H1 (cell line): ENCODE results near the gene LBX1. TPM values are rescaled to one million over a fixed set of nuclear protein-coding genes. Genes with fewer than 3 reads are reported as not detected.

Source experiments
- CTCF ChIA-PET: fragments of 300-600 bp; sonication (Branson Sonifier 250); formaldehyde crosslinking; loops from one replicate; lab custom pipeline; 2021; ENCODE audit not compliant: partially characterized antibody; lab: Charles Lee
- POLR2A ChIA-PET: fragments of 300-600 bp; sonication (Branson Sonifier 250); formaldehyde crosslinking; loops from one replicate; lab custom pipeline; 2021; ENCODE audit warnings: inconsistent platforms; ENCODE audit not compliant: partially characterized antibody; lab: Charles Lee
- DNase-seq, 2 experiments: peaks; one replicate each; pipeline versions ENCODE4 v3.0.0 to v3.0.0-alpha.2; 2010 to 2022; ENCODE audit warnings: low spot score in 2 of 2, low read depth in 1 of 2, mixed read lengths in 1 of 2
- FAIRE-seq: peaks from 2 replicates; lab custom pipeline; 2011; peaks lifted over from hg19 to GRCh38; lab: Jason Lieb, UNC
- H2AFZ ChIP-seq: 2 replicates; pipeline ENCODE4 v1.8.1; 2012; ENCODE audit warnings: low read length, inconsistent platforms
- H2AK5ac ChIP-seq: 2 replicates; pipeline ENCODE4 v1.6.1; 2013; ENCODE audit warnings: low read depth, low read length
- H2BK120ac ChIP-seq: replicated peaks from 2 replicates; pipeline ENCODE3; 2013; ENCODE audit warnings: low read depth, low read length, inconsistent platforms
- H2BK12ac ChIP-seq: 2 replicates; pipeline ENCODE4 v1.6.1; 2013; ENCODE audit warnings: low read depth, low read length
- H2BK15ac ChIP-seq: 2 replicates; pipeline ENCODE4 v1.6.1; 2013; ENCODE audit warnings: low read length
- H2BK20ac ChIP-seq: 2 replicates; pipeline ENCODE4 v1.6.1; 2013; ENCODE audit warnings: low read length
- H2BK5ac ChIP-seq: 2 replicates; pipeline ENCODE4 v1.6.1; 2013; ENCODE audit warnings: low read depth, low read length
- H3K14ac ChIP-seq: 2 replicates; pipeline ENCODE4 v1.6.1; 2013; ENCODE audit warnings: inconsistent platforms; ENCODE audit not compliant: insufficient read length
- H3K18ac ChIP-seq: 2 replicates; pipeline ENCODE4 v1.6.1; 2013; ENCODE audit warnings: low read length; ENCODE audit errors: extremely low read depth
- H3K23ac ChIP-seq: 2 replicates; pipeline ENCODE4 v1.6.1; 2013; ENCODE audit warnings: inconsistent platforms; ENCODE audit not compliant: insufficient read length
- H3K23me2 ChIP-seq: 2 replicates; pipeline ENCODE4 v1.6.1; 2013; ENCODE audit warnings: low read depth, low read length
- H3K27ac ChIP-seq: 2 replicates; pipeline ENCODE4 v1.6.1; 2011; ENCODE audit warnings: low read depth, low read length, inconsistent platforms
- H3K27me3 ChIP-seq, 4 experiments: replicated peaks in 1 of 4; 1 replicate in 1 of 4; 2 replicates in 3 of 4; pipeline versions ENCODE4 v1.6.1 to v1.8.1; 2011 to 2013; ENCODE audit warnings: low read length in 3 of 4, mild to moderate bottlenecking in 3 of 4, inconsistent platforms in 2 of 4, mixed read lengths in 2 of 4, moderate library complexity in 1 of 4; ENCODE audit not compliant: control insufficient read depth in 3 of 4, insufficient read depth in 3 of 4; ENCODE audit errors: extremely low read depth in 1 of 4
- H3K36me3 ChIP-seq, 4 experiments: 2 replicates each; pipeline versions ENCODE4 v1.6.1 to v1.8.1; 2011 to 2013; ENCODE audit warnings: mild to moderate bottlenecking in 4 of 4, low read length in 3 of 4, moderate library complexity in 2 of 4, control low read depth in 1 of 4, inconsistent platforms in 1 of 4; ENCODE audit not compliant: insufficient read depth in 4 of 4, control insufficient read depth in 2 of 4
- H3K4ac ChIP-seq: replicated peaks from 2 replicates; pipeline ENCODE3; 2013; ENCODE audit warnings: low read length, low read depth, mixed read lengths, inconsistent platforms; ENCODE audit not compliant: insufficient read length
- H3K4me1 ChIP-seq, 4 experiments: replicated peaks in 1 of 4; 1 replicate in 1 of 4; 2 replicates in 3 of 4; pipeline versions ENCODE4 v1.6.1 to v1.8.1; 2011 to 2013; ENCODE audit warnings: low read length in 3 of 4, inconsistent platforms in 2 of 4, mixed read lengths in 1 of 4; ENCODE audit not compliant: insufficient read depth in 4 of 4, control insufficient read depth in 3 of 4
- H3K4me2 ChIP-seq, 2 experiments: 2 replicates each; pipeline versions ENCODE4 v1.6.1 to v1.8.1; 2011 to 2013; ENCODE audit warnings: low read depth in 2 of 2, low read length in 2 of 2, control low read depth in 1 of 2, inconsistent platforms in 1 of 2, mild to moderate bottlenecking in 1 of 2; ENCODE audit not compliant: insufficient read depth in 1 of 2
- H3K4me3 ChIP-seq, 4 experiments: fragments of 200-600, 300-600 bp in 1 of 4; sonication (generic), shearing (Covaris generic), sonication (Bioruptor Twin) in 1 of 4; 2 replicates each; pipeline versions ENCODE4 v1.5.1 to v1.8.1; 2011 to 2016; ENCODE audit warnings: low read length in 4 of 4, low read depth in 3 of 4, control low read depth in 2 of 4, inconsistent platforms in 2 of 4, mild to moderate bottlenecking in 2 of 4, mixed read lengths in 1 of 4, moderate library complexity in 1 of 4; ENCODE audit not compliant: insufficient read depth in 2 of 4; ENCODE audit errors: extremely low read depth in 1 of 4
- H3K56ac ChIP-seq: replicated peaks from 2 replicates; pipeline ENCODE3; 2013; ENCODE audit warnings: low read depth, mild to moderate bottlenecking, mixed read lengths, low read length, inconsistent platforms; ENCODE audit not compliant: insufficient read length
- H3K79me1 ChIP-seq: 2 replicates; pipeline ENCODE4 v1.6.1; 2013; ENCODE audit warnings: low read depth, low read length, control low read depth
- H3K79me2 ChIP-seq, 2 experiments: 2 replicates each; pipeline versions ENCODE4 v1.6.1 to v1.8.1; 2012 to 2013; ENCODE audit warnings: low read length in 2 of 2, mild to moderate bottlenecking in 2 of 2, inconsistent platforms in 1 of 2; ENCODE audit not compliant: insufficient read depth in 2 of 2, control insufficient read depth in 1 of 2
- H3K9ac ChIP-seq, 4 experiments: replicated peaks in 1 of 4; 1 replicate in 1 of 4; 2 replicates in 3 of 4; pipeline versions ENCODE4 v1.6.1 to v1.8.1; 2011 to 2013; ENCODE audit warnings: low read depth in 3 of 4, low read length in 3 of 4, control low read depth in 2 of 4, mild to moderate bottlenecking in 2 of 4, moderate library complexity in 2 of 4, inconsistent platforms in 1 of 4; ENCODE audit errors: extremely low read depth in 1 of 4
- H3K9me3 ChIP-seq, 2 experiments: 2 replicates each; pipeline versions ENCODE4 v1.6.1 to v1.8.1; 2012 to 2013; ENCODE audit warnings: mild to moderate bottlenecking in 2 of 2, moderate library complexity in 2 of 2, control low read depth in 1 of 2, inconsistent platforms in 1 of 2, low read depth in 1 of 2, low read length in 1 of 2, mixed read lengths in 1 of 2; ENCODE audit not compliant: insufficient read depth in 2 of 2
- H4K20me1 ChIP-seq, 2 experiments: replicated peaks in 1 of 2; 2 replicates each; pipeline versions ENCODE3 to v1.8.1; 2011 to 2013; ENCODE audit warnings: inconsistent platforms in 2 of 2, low read length in 2 of 2, mild to moderate bottlenecking in 1 of 2; ENCODE audit not compliant: insufficient read depth in 2 of 2, control insufficient read depth in 1 of 2
- H4K5ac ChIP-seq: 2 replicates; pipeline ENCODE4 v1.6.1; 2013; ENCODE audit warnings: low read length, low read depth, mixed read lengths, inconsistent platforms; ENCODE audit not compliant: insufficient read length
- H4K8ac ChIP-seq: 2 replicates; pipeline ENCODE4 v1.8.0; 2013; ENCODE audit warnings: mild to moderate bottlenecking, moderate library complexity, low read length, inconsistent platforms; ENCODE audit not compliant: insufficient read depth; ENCODE audit errors: extremely low read depth
- H4K91ac ChIP-seq: replicated peaks from 2 replicates; pipeline ENCODE3; 2013; ENCODE audit warnings: low read length, mixed read lengths, inconsistent platforms; ENCODE audit not compliant: insufficient read length
- EZH2 ChIP-seq: fragments of 200-600 bp; sonication (generic); IDR thresholded peaks from 2 replicates; pipeline ENCODE4 v1.7.1; 2012; ENCODE audit warnings: low read depth, mild to moderate bottlenecking, moderate library complexity, low read length, inconsistent platforms; ENCODE audit not compliant: severe bottlenecking
- HDAC2 ChIP-seq, 2 experiments: fragments of 300-600 bp in 1 of 2; sonication (generic) in 1 of 2; IDR thresholded peaks; 2 replicates each; pipeline ENCODE4 v1.6.1; 2011 to 2012; ENCODE audit warnings: low read depth in 2 of 2, low read length in 2 of 2, mild to moderate bottlenecking in 2 of 2, moderate library complexity in 2 of 2, borderline replicate concordance in 1 of 2, inconsistent platforms in 1 of 2
- RNF2 ChIP-seq: fragments of 200-900, 300-1000 bp; sonication (generic); IDR thresholded peaks from 2 replicates; pipeline ENCODE4 v1.7.1; 2016; ENCODE audit warnings: borderline replicate concordance, low read depth, mild to moderate bottlenecking, antibody characterized with exemption, low read length; ENCODE audit not compliant: poor library complexity, severe bottlenecking; ENCODE audit errors: missing control alignments
- SUZ12 ChIP-seq: fragments of 200-600 bp; sonication (generic); IDR thresholded peaks from 2 replicates; pipeline ENCODE4 v1.6.1; 2012; ENCODE audit warnings: mild to moderate bottlenecking, inconsistent platforms, low read length, moderate library complexity, mixed read lengths
- TBP ChIP-seq: IDR thresholded peaks from 2 replicates; pipeline ENCODE4 v1.6.1; 2011; ENCODE audit warnings: low read depth, low read length, improper control_type of control experiment
- WGBS, 2 experiments: shearing (Covaris generic) in 1 of 2; methylation state at CpG; one replicate each; pipeline versions ENCODE4 v1.1.6 to v1.1.7; 2013 to 2015; ENCODE audit warnings: low lambda C conversion rate in 2 of 2, mixed read lengths in 2 of 2, inconsistent platforms in 1 of 2, low coverage in 1 of 2, missing lambda C conversion rate in 1 of 2; ENCODE audit not compliant: insufficient replicate concordance in 2 of 2, insufficient coverage in 1 of 2, insufficient read length in 1 of 2; ENCODE audit errors: extremely low coverage in 1 of 2, missing lambda C conversion rate in 1 of 2; 5-methylcytosine and 5-hydroxymethylcytosine counted together
- polyA plus RNA-seq, 7 experiments: library from polyadenylated mRNA; depleted of rRNA in 3 of 7; stranded (reverse) in 5 of 7; unstranded in 2 of 7; fragments of >200 nt in 5 of 7; fragments of 200-250 nt in 2 of 7; gene quantifications; 1 replicate in 5 of 7; 2 replicates in 1 of 7; 4 replicates in 1 of 7; pipeline versions ENCODE4 v1.2.1 to v1.2.3, GENCODE V29; 2011 to 2013; ENCODE audit warnings: missing spikeins in 2 of 7, mixed read lengths in 2 of 7
- total RNA-seq: library from RNA; stranded (reverse); fragmentation: NEBNext Ultra II Directional; extraction: Animal tissue kit (Norgen Biotek cat#: 25700); gene quantifications from 2 replicates; pipeline ENCODE4 v1.2.1, GENCODE V29; 2021

The LBX1 gene
- total and polyA plus RNA-seq, 2 of the 8 experiments (the other 6 are each of a cell fraction or from before 2014, with no cell fraction given) = not detected

DNA sequence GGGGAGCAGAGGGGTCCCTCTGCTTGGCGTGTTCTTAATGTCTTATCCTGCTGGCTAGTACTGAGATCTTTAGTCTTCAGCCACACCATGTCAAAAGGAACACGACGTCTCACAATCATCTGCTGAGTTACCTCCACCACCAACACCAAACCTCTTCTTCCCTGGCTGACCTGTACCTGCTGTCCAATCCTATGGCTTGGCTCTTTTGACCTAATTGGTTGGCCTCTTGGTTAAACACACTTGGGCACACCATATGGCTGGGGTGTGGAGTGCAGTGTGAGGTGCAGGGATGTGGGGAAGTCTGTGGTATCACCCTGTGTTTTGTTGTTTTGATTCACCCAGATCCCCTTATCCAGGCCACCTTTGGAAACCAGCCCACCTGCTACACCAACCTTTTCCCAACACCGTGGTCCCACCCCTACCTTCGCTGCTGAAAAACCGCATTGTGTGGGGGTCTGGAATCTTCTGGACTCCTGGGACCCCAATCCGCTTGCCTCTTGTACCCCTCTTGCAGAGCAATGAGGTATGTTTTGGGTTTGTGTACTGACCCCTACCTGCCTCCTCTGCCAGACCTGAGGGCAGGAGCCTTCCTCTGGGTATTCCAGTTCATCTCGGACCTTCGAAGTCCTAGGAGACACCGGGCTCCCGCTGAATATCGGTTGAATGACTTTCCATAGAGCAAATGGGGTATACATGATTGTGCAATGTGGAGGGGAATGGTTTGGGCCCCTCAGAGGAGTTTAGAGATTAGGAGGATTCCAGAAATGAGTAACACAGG, 2.8 kb upstream of the LBX1 start:
- Histone ChIP-seq H4K8ac (no peak overlapping the region), H2BK15ac (no peak overlapping the region), H3K4me3 (no peak overlapping the region), H3K4me2 (no peak overlapping the region), H2BK12ac (no peak overlapping the region), H3K9ac (no peak overlapping the region), H2AFZ (no peak overlapping the region), H3K27ac (no peak overlapping the region), H2BK20ac (no peak overlapping the region), H3K4me1 (peaks cover 3 to 29% (median 7%) of the 10 kb centered on the region in 4 experiments), H3K23me2 (peaks cover 7% of the 10 kb centered on the region; the same call in 1 of the 2 replicates), H3K14ac (no peak overlapping the region), H3K56ac (no peak overlapping the region), H2BK120ac (no peak overlapping the region), H2AK5ac (0 out of 2 replicates have a peak overlapping the region, but pooled peaks have one; percentile 7), H3K9me3 (0 out of 4 replicates have a peak, but pooled peaks cover 0 to 4% of the 10 kb centered on the region in 2 experiments), H3K23ac (no peak overlapping the region), H4K20me1 (peaks cover 38 to 40% of the 10 kb centered on the region in 2 experiments), H3K4ac (no peak overlapping the region), H4K91ac (no peak overlapping the region), H3K36me3 (peaks cover 0 to 12% (median 0%) of the 10 kb centered on the region in 4 experiments; a peak in 1 of 8 replicates), H3K79me2 (no peaks in the 10 kb centered on the region), H3K79me1 (no peaks in the 10 kb centered on the region), H3K27me3 (peaks cover 99 to 100% (median 100%) of the 10 kb centered on the region in 4 experiments), H2BK5ac (no peak overlapping the region), H3K18ac (no peak overlapping the region), H4K5ac (no peak overlapping the region)
- DNase-seq = no peak
- no peak for FAIRE-seq
- peak; percentile 64 for TF ChIP-seq SUZ12
- peak; percentile 70 for TF ChIP-seq EZH2
- no peak for TF ChIP-seq HDAC2 (IDR thresholded peaks at IDR 0.05; ENCODE audit: borderline replicate concordance in 1 of 2, low read depth in 2 of 2, low read length in 2 of 2)
- TF ChIP-seq RNF2 = peak; percentile 51
- no peak for TF ChIP-seq TBP
- ChIA-PET CTCF (interaction anchor here (2.7 to 10.4 kb wide), 3 partner anchors 7 to 18 kb away, joined by 14 to 113 read pairs (median 15); no protein-coding TSS in a partner anchor), POLR2A (no interaction called here)
- WGBS, 2 experiments = 50% methylated on average over 12 of the region's 12 CpGs; no CpG with 5 or more reads in 1 of the 2 experiments
